Stomach (tissue), 4 donors: Measurements from ENCODE around the gene PIK3R2.

Source experiments
- EP300 ChIP-seq: sonication (generic); formaldehyde crosslinking; IDR thresholded peaks from one replicate; pipeline ENCODE4 v1.6.1; 2017; ENCODE audit warnings: antibody characterized with exemption
- POLR2A ChIP-seq, 4 donors: fragments of 450-650 bp; IDR thresholded peaks; one replicate each; pipeline ENCODE4 v1.6.1; 2016; ENCODE audit warnings: antibody characterized with exemption in 4 of 4, control low read depth in 2 of 4, mild to moderate bottlenecking in 1 of 4, moderate library complexity in 1 of 4
- POLR2AphosphoS5 ChIP-seq, 3 donors: sonication (generic); formaldehyde crosslinking; IDR thresholded peaks; one replicate each; pipeline ENCODE4 v1.6.1; 2016; ENCODE audit warnings: antibody characterized with exemption in 3 of 3
- TF ChIP-seq, protein P1 (sequence below), 7 experiments: fragments of 450-650 bp in 4 of 7; fragments of 200-600 bp in 3 of 7; sonication (generic) in 3 of 7; IDR thresholded peaks; one replicate each; pipeline ENCODE4 v1.5.1; 2016 to 2019; ENCODE audit warnings: antibody characterized with exemption in 7 of 7, control low read depth in 2 of 7, mild to moderate bottlenecking in 1 of 7

DNA sequence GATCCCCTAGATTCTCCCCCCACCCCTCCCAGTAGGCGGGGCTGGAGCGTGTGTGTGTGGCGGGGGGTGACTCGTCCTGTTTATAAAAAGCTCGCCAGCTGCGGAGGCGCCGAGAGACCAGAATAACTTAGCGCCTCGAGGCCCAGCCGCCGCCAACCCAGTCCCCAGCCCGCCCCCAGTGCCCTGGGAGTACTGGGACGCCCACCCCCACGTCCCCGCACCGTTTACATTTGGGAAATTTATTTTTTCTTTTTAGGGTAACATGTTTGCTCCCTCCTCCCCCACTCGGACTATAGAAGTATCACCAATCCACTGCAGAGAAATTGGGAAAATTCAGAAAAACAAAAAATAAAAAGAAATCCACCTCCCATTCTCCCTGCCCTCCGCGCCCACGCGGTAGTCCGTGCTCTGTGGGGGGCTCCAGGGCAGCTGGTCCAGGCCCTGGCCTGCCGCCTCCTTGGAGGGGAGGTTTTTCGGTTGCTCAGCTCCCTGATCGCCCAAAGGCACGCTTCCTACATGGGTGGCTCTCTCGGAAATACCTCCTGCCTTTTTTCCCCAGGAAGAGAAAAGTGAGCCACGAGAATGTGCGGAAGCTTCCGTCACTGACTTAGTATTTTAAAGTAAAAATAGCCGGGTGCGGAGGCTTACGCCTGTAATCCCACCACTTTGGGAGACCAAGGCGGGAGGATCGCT is 52.4 kb downstream of the PIK3R2 start:
- TF ChIP-seq, protein P1, sequence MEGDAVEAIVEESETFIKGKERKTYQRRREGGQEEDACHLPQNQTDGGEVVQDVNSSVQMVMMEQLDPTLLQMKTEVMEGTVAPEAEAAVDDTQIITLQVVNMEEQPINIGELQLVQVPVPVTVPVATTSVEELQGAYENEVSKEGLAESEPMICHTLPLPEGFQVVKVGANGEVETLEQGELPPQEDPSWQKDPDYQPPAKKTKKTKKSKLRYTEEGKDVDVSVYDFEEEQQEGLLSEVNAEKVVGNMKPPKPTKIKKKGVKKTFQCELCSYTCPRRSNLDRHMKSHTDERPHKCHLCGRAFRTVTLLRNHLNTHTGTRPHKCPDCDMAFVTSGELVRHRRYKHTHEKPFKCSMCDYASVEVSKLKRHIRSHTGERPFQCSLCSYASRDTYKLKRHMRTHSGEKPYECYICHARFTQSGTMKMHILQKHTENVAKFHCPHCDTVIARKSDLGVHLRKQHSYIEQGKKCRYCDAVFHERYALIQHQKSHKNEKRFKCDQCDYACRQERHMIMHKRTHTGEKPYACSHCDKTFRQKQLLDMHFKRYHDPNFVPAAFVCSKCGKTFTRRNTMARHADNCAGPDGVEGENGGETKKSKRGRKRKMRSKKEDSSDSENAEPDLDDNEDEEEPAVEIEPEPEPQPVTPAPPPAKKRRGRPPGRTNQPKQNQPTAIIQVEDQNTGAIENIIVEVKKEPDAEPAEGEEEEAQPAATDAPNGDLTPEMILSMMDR (IDR thresholded peaks at IDR 0.05), result no peak
- TF ChIP-seq POLR2A (IDR thresholded peaks at IDR 0.05), result no peak
- TF ChIP-seq POLR2AphosphoS5 (IDR thresholded peaks at IDR 0.05), result peak in 2 of 3 donors; percentile 15 to 55
- no peak for TF ChIP-seq EP300
